GM18507 (cell line): ENCODE results near the gene VANGL2.

Experiments
- DNase-seq: peaks from one replicate; pipeline ENCODE4 v3.0.0; 2011; ENCODE audit warnings: low read depth; ENCODE audit not compliant: insufficient read length; ENCODE audit errors: extremely low spot score
- FAIRE-seq: peaks from 2 replicates; lab custom pipeline; 2011; peaks lifted over from hg19 to GRCh38; lab: Jason Lieb, UNC

Gene VANGL2

DNA sequence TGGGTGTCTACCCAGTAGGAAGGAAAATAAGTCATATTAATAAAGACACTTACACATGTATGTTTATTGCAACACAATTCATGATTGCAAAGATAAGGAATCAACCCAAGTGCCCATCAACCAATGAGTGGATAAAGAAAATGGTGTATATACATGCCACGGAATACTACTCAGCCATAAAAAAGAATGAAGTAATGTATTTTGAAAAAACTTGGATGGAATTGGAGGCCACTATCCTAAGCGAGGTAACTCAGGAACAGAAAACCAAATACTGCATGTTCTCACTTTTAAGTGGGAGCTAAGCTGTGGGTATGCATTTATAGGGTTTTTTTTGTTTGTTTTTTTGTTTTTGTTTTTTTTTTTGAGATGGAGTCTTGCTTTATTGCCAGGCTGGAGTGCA lies 49.1 kb downstream of the VANGL2 start:
- FAIRE-seq, result no peak

DNA sequence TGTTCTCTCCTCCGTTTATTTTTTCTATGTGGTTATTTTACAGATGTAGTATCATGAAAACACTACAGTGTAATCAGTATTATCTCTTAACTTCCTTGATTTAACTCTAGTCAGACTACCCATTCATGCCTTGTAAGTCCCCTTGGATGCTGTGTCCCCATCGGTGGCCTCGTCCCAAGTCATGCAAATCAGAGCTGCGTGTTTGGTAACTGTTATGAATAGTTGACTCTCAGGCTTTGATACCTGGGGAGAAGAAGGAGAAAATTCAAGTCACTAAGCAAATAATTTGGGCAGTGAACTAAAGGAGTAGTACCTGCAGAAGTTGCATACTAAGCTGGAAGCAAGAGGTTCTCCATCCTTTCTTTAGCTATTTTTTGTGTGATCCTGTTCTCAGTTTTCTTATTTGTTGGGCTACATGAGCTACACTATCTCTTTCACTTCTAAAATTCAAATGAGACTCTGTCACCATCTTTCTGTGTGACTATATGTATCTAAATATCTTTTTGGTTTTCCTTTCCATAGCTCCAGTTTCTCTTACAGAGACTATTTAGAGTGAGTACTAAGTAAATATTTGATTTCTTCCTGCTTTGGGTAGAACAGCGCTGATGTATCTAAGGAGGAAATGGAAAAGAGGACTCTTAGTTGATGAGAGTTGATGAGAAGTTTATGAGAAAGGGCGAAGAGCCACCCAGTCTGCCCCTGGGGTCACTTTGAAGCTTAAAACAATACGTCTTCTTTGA lies 50.9 kb downstream of the VANGL2 start:
- FAIRE-seq (peak; percentile 89), DNase-seq (no peak)

More for the DNA sequence above, 49.1 kb downstream of the VANGL2 start:
- no peak for DNase-seq

DNA sequence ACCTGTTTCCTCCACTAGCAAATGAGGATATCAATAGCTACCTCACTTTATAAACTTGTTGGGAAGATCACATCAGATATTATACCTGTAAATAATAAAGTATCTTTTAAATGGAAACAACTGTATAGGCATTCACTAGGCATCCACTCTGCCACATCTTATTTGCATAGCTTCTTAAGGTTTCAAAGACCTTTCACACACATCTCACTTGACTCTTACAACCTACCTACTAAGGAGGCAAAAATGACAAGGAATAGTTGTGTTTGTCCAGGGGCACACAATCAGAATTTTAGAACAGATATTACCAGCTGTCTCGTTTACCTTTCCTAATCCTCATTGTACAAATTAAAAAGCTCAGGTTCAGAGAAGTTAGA lies 51.5 kb downstream of the VANGL2 start:
- DNase-seq, result no peak
- no peak for FAIRE-seq

DNA sequence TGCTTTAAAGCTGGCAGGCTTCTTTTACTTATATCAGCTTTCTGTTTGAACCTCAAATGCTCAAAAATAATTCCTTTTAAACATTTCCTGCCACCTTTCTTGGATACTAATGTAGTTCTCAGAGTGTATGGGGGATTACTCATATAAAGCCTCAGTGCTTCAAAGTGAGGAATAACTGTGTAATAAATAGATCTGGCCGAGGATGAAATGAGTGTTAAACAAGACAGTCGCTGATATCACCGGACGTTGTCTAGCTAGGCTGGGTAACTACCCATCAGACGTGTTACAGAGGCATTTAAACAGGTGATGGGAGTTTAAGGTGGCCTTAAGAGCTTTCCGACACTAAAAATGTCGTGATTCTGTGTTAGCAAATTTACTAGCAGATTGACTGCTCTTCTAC lies 53.1 kb downstream of the VANGL2 start:
- DNase-seq, result no peak
- peak; percentile 96 for FAIRE-seq

DNA sequence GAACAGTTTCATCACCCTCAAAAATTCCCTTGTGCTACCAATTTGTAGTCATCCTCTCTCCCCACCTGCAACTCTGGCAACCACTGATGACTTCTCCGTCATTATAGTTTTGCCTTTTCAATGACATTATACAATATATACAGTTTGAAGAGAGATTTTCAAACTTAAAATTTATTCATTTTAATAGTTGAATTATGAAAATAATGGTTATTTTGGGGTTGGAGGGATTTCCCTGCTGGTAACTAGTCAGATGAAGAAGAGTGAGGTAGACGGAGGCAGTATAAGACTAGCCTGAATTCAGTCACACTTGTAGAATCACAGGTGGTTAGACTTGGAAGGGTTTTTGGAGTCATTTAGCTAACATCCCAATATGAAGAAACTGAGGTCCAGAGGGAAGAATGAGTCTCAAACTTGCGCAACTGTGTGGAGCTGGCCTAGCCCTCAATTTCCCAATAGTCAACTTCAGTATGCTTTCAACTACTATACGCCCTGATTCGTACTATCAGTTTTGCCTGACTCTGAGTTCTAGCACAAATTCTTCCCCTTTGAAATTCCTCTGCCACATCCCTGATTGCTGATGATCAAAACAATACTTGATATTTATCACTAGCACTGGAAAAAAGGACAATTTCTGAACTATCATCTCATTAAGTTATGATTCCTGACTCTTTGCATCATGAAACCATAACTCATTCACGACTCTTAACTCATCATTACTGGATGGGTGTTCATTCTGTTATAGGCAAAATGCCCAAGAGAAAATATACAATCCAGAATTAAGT lies 54.2 kb downstream of the VANGL2 start:
- DNase-seq (no peak), FAIRE-seq (peak; percentile 81)

DNA sequence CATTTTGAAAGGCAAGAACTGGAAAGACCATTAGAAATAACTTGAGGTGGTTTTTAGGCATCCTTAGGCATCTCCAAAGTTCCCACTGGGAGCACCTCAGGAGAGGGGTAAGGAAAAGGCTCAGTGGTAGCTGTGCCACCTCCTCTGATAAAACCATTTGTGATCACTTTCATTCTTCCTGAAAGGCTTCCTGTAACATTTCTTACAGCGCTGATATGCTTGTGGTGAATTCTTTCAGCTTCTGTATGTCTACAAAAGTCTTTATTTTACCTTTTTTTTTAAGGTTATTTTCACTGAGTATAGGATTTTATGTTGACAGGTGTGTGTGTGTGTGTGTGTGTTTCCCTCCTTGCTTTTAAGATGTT lies 54.8 kb downstream of the VANGL2 start:
- FAIRE-seq, result no peak
- no peak for DNase-seq

DNA sequence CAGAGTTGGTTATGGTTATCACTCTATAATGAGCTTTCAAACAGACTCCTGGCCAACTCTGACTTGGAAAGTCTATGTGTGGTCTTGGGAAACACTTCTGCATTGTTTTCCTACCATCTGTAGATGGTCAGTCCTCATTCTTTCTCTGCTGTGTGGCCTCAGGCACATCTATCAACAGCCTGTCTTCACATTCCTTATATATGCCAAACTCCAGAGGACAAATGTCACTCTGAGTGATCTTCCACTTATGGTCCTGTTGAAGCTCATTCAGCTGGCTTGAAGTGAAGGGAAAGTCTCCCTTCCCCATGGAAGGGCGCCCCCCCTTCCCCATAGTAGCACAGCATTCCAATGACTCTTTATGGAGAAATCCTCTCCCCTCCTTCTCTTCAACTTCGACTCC lies 58.7 kb downstream of the VANGL2 start:
- FAIRE-seq (peak; percentile 62), DNase-seq (no peak)

DNA sequence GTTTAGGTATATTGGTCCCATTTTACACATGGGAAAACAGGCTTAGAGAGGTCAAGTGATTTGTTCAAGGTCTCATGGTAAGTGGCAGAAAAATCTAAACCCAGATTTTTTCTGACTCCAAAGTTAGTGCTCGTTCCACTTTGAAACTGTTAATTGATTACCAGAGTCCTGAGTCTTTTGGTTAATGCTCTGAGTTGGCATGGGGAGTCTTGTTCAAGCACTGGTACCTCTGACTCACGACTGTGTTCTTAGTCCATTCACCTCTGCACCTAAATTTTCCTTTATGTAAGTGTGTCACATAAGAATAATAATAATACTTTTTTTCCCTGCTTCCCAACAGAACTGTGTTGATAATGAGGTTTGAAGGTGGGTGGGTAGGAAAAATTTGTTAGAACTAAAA lies 59.3 kb downstream of the VANGL2 start:
- DNase-seq (no peak), FAIRE-seq (no peak)

DNA sequence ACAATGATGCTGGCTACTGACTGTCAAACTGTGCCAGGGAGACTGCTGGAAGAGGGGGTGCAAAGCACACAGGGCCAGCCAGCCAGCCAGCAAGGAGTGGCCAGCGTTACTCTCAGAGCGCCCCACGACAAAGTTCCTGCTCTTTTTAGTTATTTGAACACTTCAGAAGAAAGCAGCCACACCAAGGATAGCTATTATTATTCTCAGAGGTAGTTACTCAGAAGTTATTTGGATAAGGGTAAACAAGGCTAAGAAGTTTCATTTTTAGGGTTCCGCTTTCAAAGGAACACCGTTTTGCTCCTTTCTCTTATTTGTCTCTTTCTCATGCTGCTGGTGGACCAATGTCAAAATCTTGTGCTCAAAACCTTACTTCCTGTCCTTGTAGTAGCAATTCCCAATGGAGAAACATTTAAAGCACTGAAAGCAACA lies 59.9 kb downstream of the VANGL2 start:
- no peak for DNase-seq

DNA sequence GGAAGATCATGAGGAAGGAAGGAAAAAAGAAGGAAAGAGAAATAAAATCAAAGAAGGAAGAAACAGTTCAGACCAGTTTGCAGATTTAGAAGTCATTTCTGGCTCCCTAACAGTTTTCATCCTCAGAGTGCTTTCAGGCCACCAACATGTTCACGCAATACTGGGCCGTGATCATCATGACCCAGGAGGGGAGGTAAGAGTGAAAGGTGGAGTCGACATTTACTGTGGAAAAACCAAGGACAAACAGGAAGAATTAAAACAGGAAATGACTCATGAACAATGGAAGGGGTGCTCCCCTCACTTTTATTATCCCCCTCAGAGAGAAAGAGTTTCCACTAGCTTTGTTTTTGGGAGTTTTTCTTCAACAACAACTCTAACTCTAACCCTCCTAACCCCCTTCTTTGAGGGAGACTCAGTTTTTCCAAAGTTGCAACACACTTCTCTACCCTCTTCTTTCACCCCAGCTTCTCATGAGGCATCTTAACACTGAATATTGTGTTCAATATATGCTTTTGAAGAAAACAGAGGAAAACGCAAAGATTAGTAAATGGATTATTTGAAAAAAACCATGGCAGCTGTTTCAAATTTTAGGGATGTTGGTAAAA lies 60.4 kb downstream of the VANGL2 start:
- FAIRE-seq (no peak), DNase-seq (no peak)

More for the DNA sequence above, 59.9 kb downstream of the VANGL2 start:
- FAIRE-seq, result peak; percentile 93

DNA sequence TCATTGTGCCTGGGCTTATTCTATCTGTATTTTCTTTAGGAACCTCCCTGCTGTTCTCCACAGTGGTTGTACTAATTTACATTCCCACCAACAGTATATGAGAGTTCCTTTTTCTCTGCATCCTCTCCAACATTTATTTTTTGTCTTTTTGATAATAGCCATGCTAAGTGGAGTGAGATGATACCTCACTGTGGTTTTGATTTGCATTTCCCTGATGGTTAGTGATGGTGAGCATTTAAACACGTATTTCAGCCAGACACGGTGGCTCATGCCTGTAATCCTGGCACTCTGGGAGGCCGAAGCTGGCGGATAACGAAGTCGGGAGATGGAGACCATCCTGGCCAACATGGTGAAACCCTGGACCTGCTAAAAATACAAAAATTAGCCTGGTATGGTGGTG lies 64.8 kb downstream of the VANGL2 start:
- no peak for DNase-seq
- FAIRE-seq, result peak; percentile 73

DNA sequence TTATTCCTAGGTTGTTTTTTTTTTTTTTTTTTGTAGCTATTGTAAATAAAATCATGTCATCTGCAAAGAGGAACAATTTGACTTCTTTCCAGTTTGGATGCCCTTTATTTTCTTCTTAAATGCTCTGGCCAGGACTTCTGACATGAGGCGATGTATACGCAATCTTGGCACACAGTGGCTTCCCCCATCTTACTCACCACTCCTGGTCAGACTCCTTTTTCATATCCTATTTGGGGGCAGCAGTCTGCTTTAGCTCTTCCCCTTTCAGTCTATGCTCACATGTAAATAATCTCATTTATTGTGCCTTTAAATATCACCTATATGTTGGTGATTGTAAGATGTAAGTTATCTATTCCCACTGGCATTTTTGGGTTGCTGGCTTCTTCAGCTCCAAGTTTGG lies 66.6 kb downstream of the VANGL2 start:
- peak; percentile 76 for FAIRE-seq
- DNase-seq, result no peak

DNA sequence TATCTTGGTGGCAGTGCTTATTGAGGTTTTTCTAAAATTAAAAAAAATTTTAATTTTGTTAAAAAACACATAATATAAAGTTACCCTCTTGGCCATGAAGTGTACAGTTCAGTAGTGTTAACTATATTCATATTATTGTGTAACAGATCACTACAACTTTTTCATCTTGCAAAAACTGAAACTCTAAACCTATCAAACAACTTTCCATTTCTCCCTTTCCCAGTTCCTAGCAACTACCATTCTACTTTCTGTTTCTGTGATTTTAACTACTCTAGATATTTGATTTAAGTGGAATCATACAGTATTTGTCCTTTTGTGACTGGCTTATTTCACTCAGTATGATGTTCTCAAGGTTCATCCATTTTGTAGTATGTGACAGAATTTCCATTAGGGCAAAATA lies 67.2 kb downstream of the VANGL2 start:
- peak; percentile 51 for FAIRE-seq
- DNase-seq, result no peak

DNA sequence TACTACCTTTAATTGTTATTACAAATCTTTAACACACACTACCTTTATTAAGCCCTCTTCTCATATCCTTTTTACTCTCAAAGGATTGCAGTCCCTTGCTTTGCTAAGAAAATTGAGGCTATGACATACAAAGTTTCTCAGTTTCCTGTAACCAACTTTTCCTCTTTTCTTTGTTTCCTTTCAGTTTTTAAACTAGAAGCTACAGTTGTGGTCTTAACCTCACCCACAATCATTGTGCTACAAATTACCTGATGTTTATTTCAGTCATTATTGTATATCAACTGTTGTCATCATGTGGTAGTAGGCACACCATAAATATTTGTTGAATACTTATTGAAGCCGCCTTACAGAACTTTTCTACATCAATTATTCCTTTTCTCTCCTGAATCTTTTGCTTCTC lies 70.9 kb downstream of the VANGL2 start:
- peak; percentile 75 for FAIRE-seq

DNA sequence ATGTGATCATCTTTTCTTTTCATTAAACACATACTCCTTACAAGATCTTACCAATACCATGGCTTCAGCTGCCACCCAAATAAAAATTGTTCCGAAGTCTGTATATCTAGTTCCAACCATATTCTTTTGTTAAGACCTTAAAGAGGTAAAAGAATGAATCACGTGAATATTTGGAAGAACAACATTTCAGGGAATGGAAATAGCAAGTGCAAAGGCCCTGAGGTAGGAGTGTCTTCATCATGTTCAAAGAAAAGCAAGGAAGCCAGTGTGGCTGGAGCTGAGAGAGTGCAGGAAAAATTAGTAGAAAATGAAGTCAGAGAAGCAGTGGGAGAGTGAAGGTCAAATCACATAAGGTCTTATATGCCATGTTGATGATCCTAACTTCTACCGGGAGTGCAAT lies 71.7 kb downstream of the VANGL2 start:
- FAIRE-seq (peak; percentile 53), DNase-seq (no peak)

More for the DNA sequence above, 70.9 kb downstream of the VANGL2 start:
- DNase-seq, result no peak

DNA sequence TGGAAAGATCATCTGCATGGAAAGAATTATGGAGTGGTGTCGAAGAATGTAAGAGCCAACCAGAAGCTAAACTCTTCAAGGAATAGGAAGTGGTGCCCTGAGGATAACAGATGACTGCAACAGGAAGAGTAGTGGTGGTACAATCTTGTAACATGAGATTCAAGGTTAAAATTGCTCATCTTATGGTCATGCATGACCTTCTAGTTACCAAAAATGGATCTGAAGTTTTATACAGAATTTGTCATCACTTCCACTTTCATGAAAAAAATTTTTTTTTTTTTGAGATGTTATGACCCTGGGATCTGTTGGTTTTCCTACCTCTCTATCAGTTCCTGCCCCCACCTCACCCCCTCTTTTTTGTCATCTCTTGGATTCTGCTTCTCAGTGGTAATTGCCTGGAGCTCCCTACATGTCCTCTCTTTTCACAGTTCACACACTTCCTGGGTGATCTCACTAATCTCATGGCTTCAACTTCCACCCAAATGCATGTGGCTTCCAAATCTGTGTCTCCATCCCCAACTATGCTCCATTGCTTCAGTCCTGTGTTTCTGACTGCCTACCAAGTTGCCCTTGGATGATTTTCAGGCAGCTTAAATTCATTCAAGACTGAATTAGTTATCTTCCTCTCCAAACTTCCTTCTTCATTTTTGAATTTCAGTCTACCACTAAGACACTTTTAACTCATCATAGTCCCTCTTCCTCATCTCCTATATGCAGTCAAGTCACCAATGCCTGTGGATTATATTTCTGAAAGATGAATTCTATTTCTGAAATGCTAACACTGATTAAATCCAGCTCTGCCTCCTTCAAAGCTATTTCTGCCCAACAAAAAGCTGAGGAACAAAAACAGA lies 74.3 kb downstream of the VANGL2 start:
- peak; percentile 65 for FAIRE-seq
- no peak for DNase-seq
